Fibroblast of lung (primary cell): ENCODE results near the gene NR4A1. TPM values are rescaled to one million over a fixed set of nuclear protein-coding genes. Genes with fewer than 3 reads are reported as not detected.

ENCODE experiments used
- DNase-seq, 2 donors: peaks; one replicate each; pipeline versions ENCODE4 v3.0.0 to v3.0.0-alpha.2; 2010; ENCODE audit warnings: low read depth in 2 of 2
- H2AFZ ChIP-seq: 2 replicates; pipeline ENCODE4 v1.5.1; 2012; ENCODE audit warnings: low read length, control low read depth, inconsistent platforms
- H3K27ac ChIP-seq: 2 replicates; pipeline ENCODE4 v1.5.1; 2011; ENCODE audit warnings: low read length, control low read depth; ENCODE audit not compliant: insufficient read depth
- H3K27me3 ChIP-seq: 2 replicates; pipeline ENCODE4 v1.5.1; 2011; ENCODE audit warnings: mild to moderate bottlenecking, low read length; ENCODE audit not compliant: control insufficient read depth, insufficient read depth
- H3K36me3 ChIP-seq: 2 replicates; pipeline ENCODE4 v1.5.1; 2011; ENCODE audit warnings: low read length; ENCODE audit not compliant: control insufficient read depth, insufficient read depth
- H3K4me1 ChIP-seq: 2 replicates; pipeline ENCODE4 v1.5.1; 2011; ENCODE audit warnings: low read length; ENCODE audit not compliant: control insufficient read depth, insufficient read depth; ENCODE audit errors: extremely low read depth
- H3K4me2 ChIP-seq: 2 replicates; pipeline ENCODE4 v1.5.1; 2011; ENCODE audit warnings: low read length, control low read depth; ENCODE audit not compliant: insufficient read depth; ENCODE audit errors: extremely low read depth
- H3K4me3 ChIP-seq, 4 experiments: fragments of 200-600 bp in 1 of 4; sonication (generic) in 1 of 4; replicated peaks in 1 of 4; 2 replicates each; pipeline ENCODE4 v1.5.1; 2011 to 2016; ENCODE audit warnings: low read length in 4 of 4, low read depth in 3 of 4, mild to moderate bottlenecking in 3 of 4, control low read depth in 2 of 4, inconsistent platforms in 1 of 4, mixed read lengths in 1 of 4; ENCODE audit not compliant: insufficient read depth in 1 of 4; ENCODE audit errors: control extremely low read depth in 1 of 4
- H3K79me2 ChIP-seq: 2 replicates; pipeline ENCODE4 v1.5.1; 2012; ENCODE audit warnings: mild to moderate bottlenecking, low read length, inconsistent platforms; ENCODE audit not compliant: control insufficient read depth, insufficient read depth
- H3K9ac ChIP-seq: 2 replicates; pipeline ENCODE4 v1.5.1; 2011; ENCODE audit warnings: mild to moderate bottlenecking, low read length, control low read depth; ENCODE audit not compliant: insufficient read depth
- H3K9me3 ChIP-seq: 2 replicates; pipeline ENCODE4 v1.5.1; 2012; ENCODE audit warnings: low read depth, low read length; ENCODE audit not compliant: control insufficient read depth, insufficient read depth
- H4K20me1 ChIP-seq: 2 replicates; pipeline ENCODE4 v1.5.1; 2011; ENCODE audit warnings: low read length; ENCODE audit not compliant: control insufficient read depth, insufficient read depth; ENCODE audit errors: extremely low read depth
- CTCF ChIP-seq, 2 donors: IDR thresholded peaks in 1 of 2; conservative IDR thresholded peaks in 1 of 2; 1 replicate in 1 of 2; 2 replicates in 1 of 2; pipeline ENCODE4 v1.5.1; 2011 to 2012; ENCODE audit warnings: low read length in 2 of 2, control low read depth in 1 of 2, inconsistent platforms in 1 of 2, low read depth in 1 of 2, mild to moderate bottlenecking in 1 of 2
- EZH2 ChIP-seq: IDR thresholded peaks from 2 replicates; pipeline ENCODE4 v1.5.1; 2012; ENCODE audit warnings: low read length, control low read depth, mild to moderate bottlenecking; ENCODE audit errors: missing control alignments
- polyA plus RNA-seq, 2 donors: library from polyadenylated mRNA; depleted of rRNA in 1 of 2; stranded (reverse) in 1 of 2; unstranded in 1 of 2; fragments of >200 nt; gene quantifications; 2 replicates each; pipeline ENCODE4 v1.2.1, GENCODE V29; 2011 to 2012; ENCODE audit warnings: missing spikeins in 1 of 2
- total RNA-seq: library from RNA; depleted of rRNA; stranded (reverse); fragments of >200 nt; gene quantifications from 2 replicates; pipeline ENCODE4 v1.2.1, GENCODE V29; 2014

The NR4A1 gene
- total and polyA plus RNA-seq, 2 donors (not counting 1 experiment from before 2014, with no cell fraction given): 3.8 to 4.1 TPM

DNA sequence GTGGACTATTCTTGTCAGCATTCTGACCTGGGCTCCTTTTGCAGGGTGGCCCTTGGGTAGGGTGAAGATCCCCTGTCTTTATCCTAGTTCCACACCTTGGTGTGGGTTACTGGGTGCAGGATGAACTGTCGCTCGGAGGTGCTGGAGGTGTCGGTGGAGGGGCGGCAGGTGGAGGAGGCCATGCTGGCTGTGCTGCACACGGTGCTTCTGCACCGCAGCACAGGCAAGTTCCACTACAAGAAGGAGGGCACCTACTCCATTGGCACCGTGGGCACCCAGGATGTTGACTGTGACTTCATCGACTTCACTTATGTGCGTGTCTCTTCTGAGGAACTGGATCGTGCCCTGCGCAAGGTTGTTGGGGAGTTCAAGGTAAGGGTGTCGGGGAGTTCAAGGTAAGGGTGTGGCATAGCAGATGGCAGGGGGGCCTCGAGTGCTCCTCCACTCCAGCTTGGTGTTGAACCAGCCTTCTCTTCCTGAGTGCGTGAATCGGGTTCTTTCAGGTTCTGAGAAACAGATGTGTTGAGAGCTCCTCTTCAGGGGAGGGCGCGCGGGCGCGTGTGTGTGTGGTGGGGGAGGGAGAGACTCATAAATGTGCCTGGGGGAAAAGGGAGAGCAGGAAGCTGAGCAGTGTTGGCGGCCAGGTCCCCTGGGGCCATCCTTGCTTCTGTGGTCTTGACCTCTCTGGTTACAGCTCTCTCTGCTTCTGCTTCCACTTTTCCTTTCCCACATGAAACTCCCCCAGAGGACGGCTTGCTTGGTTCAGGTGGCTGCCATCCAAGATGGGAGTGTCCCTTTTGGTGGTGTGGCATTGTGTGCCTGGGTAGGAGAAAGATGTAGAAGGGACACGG lies 22.5 kb downstream of the NR4A1 start:
- Histone ChIP-seq H4K20me1 (peaks cover 3% of the 10 kb centered on the region), H3K27ac (peak overlapping the region; percentile 39), H2AFZ (no peak overlapping the region), H3K9me3 (no peaks in the 10 kb centered on the region), H3K36me3 (peaks cover 24% of the 10 kb centered on the region), H3K27me3 (no peaks in the 10 kb centered on the region), H3K4me2 (no peak overlapping the region), H3K4me3 (no peak overlapping the region), H3K9ac (no peak overlapping the region), H3K79me2 (peaks cover 65% of the 10 kb centered on the region), H3K4me1 (peaks cover 30% of the 10 kb centered on the region)
- peak in 1 of 2 donors; percentile 28 for DNase-seq
- TF ChIP-seq EZH2 (no peak), CTCF (conservative IDR thresholded peaks at IDR 0.05 in 1 of 2, IDR thresholded peaks at IDR 0.05 in 1 of 2; ENCODE audit: low read depth in 1 of 2, low read length in 2 of 2) (no peak)

- no peaks in the 10 kb centered on the region for H3K27me3 ChIP-seq
- DNase-seq: no peak
- peak overlapping the region; percentile 19 for H3K27ac ChIP-seq
- no peak overlapping the region for H3K9ac ChIP-seq
- H4K20me1 ChIP-seq: peaks cover 3% of the 10 kb centered on the region
- no peaks in the 10 kb centered on the region for H3K9me3 ChIP-seq
- H3K36me3 ChIP-seq: peaks cover 24% of the 10 kb centered on the region
- H2AFZ ChIP-seq: no peak overlapping the region
- H3K4me2 ChIP-seq: no peak overlapping the region
- TF ChIP-seq CTCF (conservative IDR thresholded peaks at IDR 0.05 in 1 of 2, IDR thresholded peaks at IDR 0.05 in 1 of 2; ENCODE audit: low read depth in 1 of 2, low read length in 2 of 2) (no peak), EZH2 (no peak)
- H3K4me3 ChIP-seq: no peak overlapping the region
- H3K79me2 ChIP-seq: peaks cover 65% of the 10 kb centered on the region
- peaks cover 34% of the 10 kb centered on the region for H3K4me1 ChIP-seq
These were observed 23.9 kb downstream of the NR4A1 start for GRCh38 chr12:52074971-52075724.

DNA sequence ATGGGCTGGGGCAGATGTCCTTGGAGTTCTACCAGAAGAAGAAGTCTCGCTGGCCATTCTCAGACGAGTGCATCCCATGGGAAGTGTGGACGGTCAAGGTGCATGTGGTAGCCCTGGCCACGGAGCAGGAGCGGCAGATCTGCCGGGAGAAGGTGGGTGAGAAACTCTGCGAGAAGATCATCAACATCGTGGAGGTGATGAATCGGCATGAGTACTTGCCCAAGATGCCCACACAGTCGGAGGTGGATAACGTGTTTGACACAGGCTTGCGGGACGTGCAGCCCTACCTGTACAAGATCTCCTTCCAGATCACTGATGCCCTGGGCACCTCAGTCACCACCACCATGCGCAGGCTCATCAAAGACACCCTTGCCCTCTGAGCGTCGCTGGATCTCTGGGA lies 25.6 kb downstream of the NR4A1 start:
- Histone ChIP-seq H3K4me3 (no peak overlapping the region), H3K9me3 (no peaks in the 10 kb centered on the region), H2AFZ (no peak overlapping the region), H3K36me3 (peaks cover 24% of the 10 kb centered on the region), H3K79me2 (peaks cover 48% of the 10 kb centered on the region), H3K27ac (no peak overlapping the region), H4K20me1 (peaks cover 3% of the 10 kb centered on the region), H3K4me1 (peaks cover 48% of the 10 kb centered on the region), H3K9ac (no peak overlapping the region), H3K4me2 (no peak overlapping the region), H3K27me3 (no peaks in the 10 kb centered on the region)
- no peak for DNase-seq
- no peak for TF ChIP-seq CTCF (conservative IDR thresholded peaks at IDR 0.05 in 1 of 2, IDR thresholded peaks at IDR 0.05 in 1 of 2; ENCODE audit: low read depth in 1 of 2, low read length in 2 of 2)
- no peak for TF ChIP-seq EZH2
